Ascending aorta (tissue), 2 donors: ENCODE results near the gene NCOA1. TPM values are rescaled to one million over a fixed set of nuclear protein-coding genes. Genes with fewer than 3 reads are reported as not detected.

ENCODE experiments used
- DNase-seq, 2 donors: peaks; one replicate each; pipeline ENCODE4 v3.0.0-alpha.2; 2019; ENCODE audit warnings: low spot score in 2 of 2
- H3K27ac ChIP-seq, 2 donors: fragments of 200-600 bp; sonication (generic); one replicate each; pipeline ENCODE4 v1.5.1; 2016 to 2017; ENCODE audit warnings: mild to moderate bottlenecking in 1 of 2
- H3K27me3 ChIP-seq: fragments of 200-600 bp; sonication (generic); one replicate; pipeline ENCODE4 v1.5.1; 2017
- H3K36me3 ChIP-seq, 2 donors: fragments of 200-600 bp; sonication (generic); one replicate each; pipeline ENCODE4 v1.5.1; 2016
- H3K4me1 ChIP-seq, 2 donors: fragments of 200-600 bp; sonication (generic); one replicate each; pipeline ENCODE4 v1.5.1; 2016 to 2017; ENCODE audit warnings: mild to moderate bottlenecking in 1 of 2
- H3K4me3 ChIP-seq, 2 donors: fragments of 200-600 bp; sonication (generic); one replicate each; pipeline ENCODE4 v1.5.1; 2016 to 2017; ENCODE audit warnings: mild to moderate bottlenecking in 1 of 2
- H3K9me3 ChIP-seq, 2 donors: fragments of 200-600 bp; sonication (generic); one replicate each; pipeline ENCODE4 v1.5.1; 2016
- CTCF ChIP-seq, 3 experiments: fragments of 200-600 bp in 2 of 3; fragments of 450-650 bp in 1 of 3; sonication (generic) in 2 of 3; IDR thresholded peaks; one replicate each; pipeline ENCODE4 v1.5.1; 2016 to 2019; ENCODE audit warnings: antibody characterized with exemption in 3 of 3, mild to moderate bottlenecking in 1 of 3, moderate library complexity in 1 of 3
- intact Hi-C: fragments of 100-400 bp; cut with DNase I; formaldehyde crosslinking; loops from one replicate; pipeline ENCODE4 v1.15.1; 2023
- total RNA-seq: library from RNA; depleted of rRNA; stranded (reverse); fragments of >200 nt; gene quantifications from one replicate; pipeline ENCODE4 v1.1.0, GENCODE V29; 2016

The NCOA1 gene
- total RNA-seq, 1 donor from 2014 or later, result 19.3 TPM

- H3K27me3 ChIP-seq, result no peaks in the 10 kb centered on the region
- no peaks in the 10 kb centered on the region for H3K4me1 ChIP-seq
- no peak overlapping the region for H3K27ac ChIP-seq
- DNase-seq, result no peak
- H3K9me3 ChIP-seq, result no peaks in the 10 kb centered on the region
- H3K4me3 ChIP-seq, result no peak overlapping the region
- peaks cover 42 to 69% of the 10 kb centered on the region in 2 donors for H3K36me3 ChIP-seq
- intact Hi-C loops, result no loop called here
- no peak for TF ChIP-seq CTCF (IDR thresholded peaks at IDR 0.05)
Observed at GRCh38 chr2:24756789-24757188, 265.7 kb downstream of the NCOA1 start.

GRCh38 chr2:24761866-24762265 lies 270.8 kb downstream of the NCOA1 start:
- Histone ChIP-seq H3K36me3 (peaks cover 42 to 59% of the 10 kb centered on the region in 2 donors), H3K9me3 (no peaks in the 10 kb centered on the region), H3K4me3 (no peak overlapping the region), H3K4me1 (no peaks in the 10 kb centered on the region), H3K27me3 (no peaks in the 10 kb centered on the region), H3K27ac (no peak overlapping the region)
- no peak for TF ChIP-seq CTCF (IDR thresholded peaks at IDR 0.05)
- no peak for DNase-seq
- intact Hi-C loops, result no loop called here

GRCh38 chr2:24762518-24762917 lies 271.5 kb downstream of the NCOA1 start:
- no peak for TF ChIP-seq CTCF (IDR thresholded peaks at IDR 0.05)
- H3K27me3 ChIP-seq, result no peaks in the 10 kb centered on the region
- peaks cover 41 to 56% of the 10 kb centered on the region in 2 donors for H3K36me3 ChIP-seq
- no peak overlapping the region for H3K4me3 ChIP-seq
- no peak for DNase-seq
- no peak overlapping the region for H3K27ac ChIP-seq
- intact Hi-C loops, result no loop called here
- no peaks in the 10 kb centered on the region for H3K9me3 ChIP-seq
- H3K4me1 ChIP-seq, result no peaks in the 10 kb centered on the region

GRCh38 chr2:24763843-24764242 lies 272.8 kb downstream of the NCOA1 start:
- H3K4me3 ChIP-seq, result no peak overlapping the region
- peaks cover 31 to 45% of the 10 kb centered on the region in 2 donors for H3K36me3 ChIP-seq
- H3K27me3 ChIP-seq, result no peaks in the 10 kb centered on the region
- no peak for DNase-seq
- H3K27ac ChIP-seq, result no peak overlapping the region
- H3K4me1 ChIP-seq, result no peaks in the 10 kb centered on the region
- intact Hi-C loops, result no loop called here
- no peaks in the 10 kb centered on the region for H3K9me3 ChIP-seq
- TF ChIP-seq CTCF (IDR thresholded peaks at IDR 0.05), result no peak

GRCh38 chr2:24766609-24767008 lies 275.6 kb downstream of the NCOA1 start:
- Histone ChIP-seq H3K36me3 (peaks cover 22 to 45% of the 10 kb centered on the region in 2 donors), H3K4me3 (no peak overlapping the region), H3K27me3 (no peaks in the 10 kb centered on the region), H3K4me1 (no peaks in the 10 kb centered on the region), H3K9me3 (no peaks in the 10 kb centered on the region), H3K27ac (no peak overlapping the region)
- intact Hi-C loops, result no loop called here
- no peak for TF ChIP-seq CTCF (IDR thresholded peaks at IDR 0.05)
- DNase-seq, result no peak

- H3K36me3 ChIP-seq, result peaks cover 17 to 32% of the 10 kb centered on the region in 2 donors
- intact Hi-C loops, result no loop called here
- H3K27me3 ChIP-seq, result no peaks in the 10 kb centered on the region
- no peak overlapping the region for H3K27ac ChIP-seq
- no peak for DNase-seq
- H3K4me3 ChIP-seq, result no peak overlapping the region
- no peaks in the 10 kb centered on the region for H3K4me1 ChIP-seq
- no peaks in the 10 kb centered on the region for H3K9me3 ChIP-seq
- no peak for TF ChIP-seq CTCF (IDR thresholded peaks at IDR 0.05)
Observed at GRCh38 chr2:24768013-24768412, 277.0 kb downstream of the NCOA1 start.
